HG03342 (cell line): ENCODE data around the gene OTX2.

Experiments
- ATAC-seq: cut with Tn5 transposase; IDR thresholded peaks from one replicate; pipeline ENCODE4 v1.9.1; 2021; ENCODE audit warnings: mild to moderate bottlenecking, moderate library complexity; ENCODE audit not compliant: unreplicated experiment

OTX2 gene

DNA sequence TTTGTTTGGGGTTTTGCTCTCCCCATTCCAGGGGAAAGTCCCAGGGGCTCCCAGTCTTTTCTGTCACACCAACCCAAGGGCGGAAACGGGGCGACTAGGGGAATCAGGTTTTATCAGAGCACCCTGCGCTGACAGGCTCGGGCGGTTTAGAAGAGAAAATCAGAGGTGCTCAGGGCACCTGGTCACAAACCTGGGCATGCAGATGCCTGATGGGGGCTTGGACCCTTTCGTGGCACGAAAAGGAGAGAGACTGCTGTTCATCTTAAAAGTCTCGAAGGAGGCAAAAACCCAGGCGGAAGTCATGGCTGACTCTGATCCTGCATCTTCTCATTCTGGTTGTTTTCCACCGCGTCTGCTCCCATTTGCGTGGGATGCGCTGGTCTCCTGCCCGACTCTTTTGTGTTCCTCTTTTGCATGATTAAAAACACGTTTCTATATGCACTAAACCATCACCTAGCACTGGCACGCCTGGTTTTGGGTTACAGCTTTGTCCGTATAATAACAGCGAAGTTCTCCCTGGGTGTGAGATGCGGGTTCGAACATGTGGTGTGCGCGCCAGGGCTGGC lies 13.2 kb downstream of the OTX2 start:
- ATAC-seq = no peak

DNA sequence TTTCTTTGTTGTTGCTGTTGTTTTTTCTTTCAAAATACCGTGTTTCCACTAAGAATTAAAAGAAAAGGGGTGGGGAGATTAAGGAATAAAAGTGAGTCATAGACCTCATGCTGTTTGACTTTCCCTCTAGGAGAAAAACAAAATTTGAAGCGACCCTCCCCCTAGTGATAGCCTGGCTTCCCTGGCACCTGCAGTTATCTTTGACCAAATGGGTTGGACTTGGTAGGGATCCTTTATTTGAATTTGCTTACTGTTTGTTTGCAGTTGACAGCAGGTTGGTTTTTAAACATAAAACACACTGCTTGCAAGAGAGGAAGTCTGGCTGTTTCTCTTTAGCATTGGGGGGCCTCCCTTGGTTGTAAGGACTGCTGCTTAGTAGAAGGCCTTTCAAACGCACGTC lies 14.0 kb downstream of the OTX2 start:
- ATAC-seq = no peak

DNA sequence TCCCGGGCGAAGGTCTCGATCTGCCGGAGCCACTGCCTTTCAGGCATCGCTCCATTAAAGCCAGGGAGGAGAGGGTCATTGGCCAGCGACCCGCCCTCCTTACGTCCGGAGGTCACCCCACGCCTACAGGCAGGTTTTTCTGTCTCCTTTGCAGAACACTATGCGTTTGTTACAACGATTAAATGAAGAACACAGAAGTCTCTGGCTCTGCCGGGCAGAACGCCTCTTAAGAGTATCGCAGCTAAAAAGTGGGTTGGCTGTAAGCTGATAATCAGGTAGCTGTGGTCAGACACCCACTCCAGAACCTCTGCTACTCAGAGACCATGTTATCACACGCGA lies 15.0 kb downstream of the OTX2 start:
- ATAC-seq = no peak

DNA sequence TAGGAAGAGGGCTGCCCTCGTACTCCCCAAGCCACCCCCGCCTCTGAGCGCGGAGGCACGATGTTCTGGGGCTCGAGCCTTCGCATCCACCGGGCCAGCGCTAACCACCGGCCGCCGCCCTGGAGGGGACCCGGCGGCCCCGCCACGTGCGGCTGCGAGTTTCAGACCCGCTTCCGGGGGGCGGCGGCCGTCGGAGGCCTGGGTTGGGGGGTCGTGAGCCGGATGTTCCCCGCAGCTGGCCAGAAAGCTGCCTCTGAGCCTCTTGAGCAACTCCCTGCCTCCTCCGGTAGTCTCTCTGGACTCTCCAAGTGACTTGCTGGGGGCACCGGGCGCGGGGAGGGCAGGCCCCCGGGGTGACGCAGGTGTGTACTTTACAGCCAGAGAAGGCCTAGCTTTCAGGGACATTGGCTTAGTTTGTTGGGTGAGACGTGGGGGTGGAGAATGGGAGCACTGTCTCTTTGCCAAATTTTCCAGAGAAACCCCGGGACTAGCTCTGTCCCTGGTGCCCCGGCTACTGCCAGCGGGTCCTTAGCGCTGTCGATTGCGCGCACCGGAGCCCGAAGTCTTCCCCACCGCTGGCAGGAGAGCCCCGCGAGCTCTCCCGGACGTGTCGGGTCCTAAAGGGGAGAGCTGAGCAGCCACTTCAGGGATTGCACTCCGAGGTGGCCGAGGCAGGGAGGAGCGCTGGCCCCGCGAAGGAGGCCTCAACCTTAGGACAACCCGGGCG lies 15.6 kb downstream of the OTX2 start:
- ATAC-seq = no peak

DNA sequence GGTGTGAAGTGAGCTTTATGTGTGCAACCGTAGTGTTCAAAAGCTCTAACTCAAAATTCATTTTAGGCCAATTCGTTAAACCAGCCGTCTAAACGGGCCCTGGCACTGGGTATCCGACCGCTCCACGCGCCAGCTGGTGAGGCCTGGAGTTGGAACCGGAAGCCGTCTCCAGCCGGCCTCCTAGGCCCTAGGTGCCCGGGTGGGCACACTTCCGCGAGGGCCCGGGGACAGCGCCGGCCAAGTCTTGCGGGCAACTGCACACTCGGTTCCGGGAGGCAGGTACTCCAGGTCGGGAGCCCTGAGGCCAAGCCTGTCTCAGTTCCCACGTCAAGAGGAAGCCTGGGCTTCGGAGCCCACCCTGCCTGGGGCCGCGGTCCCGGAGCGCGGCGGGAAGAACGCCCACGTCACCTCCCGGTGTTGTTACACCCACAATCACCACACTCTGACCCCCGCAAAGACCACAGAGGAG lies 16.2 kb downstream of the OTX2 start:
- no peak for ATAC-seq

DNA sequence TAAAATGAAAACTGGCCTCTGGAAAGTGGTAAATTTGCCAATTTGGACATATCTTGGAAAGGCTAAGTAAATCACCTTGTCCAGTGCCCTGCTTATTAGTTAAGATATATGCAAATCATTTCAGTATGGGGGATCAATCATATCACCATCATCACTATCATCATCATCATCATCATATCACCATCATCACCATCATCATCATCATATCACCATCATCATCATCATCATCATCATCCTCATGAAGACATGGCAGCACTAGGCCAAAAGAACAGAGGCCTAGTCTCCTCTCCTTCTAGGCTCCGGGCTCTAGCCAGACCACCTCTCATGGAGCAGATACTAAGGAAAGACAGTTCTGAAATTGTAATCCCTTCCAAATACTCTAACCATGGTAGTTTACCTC lies 20.3 kb downstream of the OTX2 start:
- ATAC-seq = no peak

DNA sequence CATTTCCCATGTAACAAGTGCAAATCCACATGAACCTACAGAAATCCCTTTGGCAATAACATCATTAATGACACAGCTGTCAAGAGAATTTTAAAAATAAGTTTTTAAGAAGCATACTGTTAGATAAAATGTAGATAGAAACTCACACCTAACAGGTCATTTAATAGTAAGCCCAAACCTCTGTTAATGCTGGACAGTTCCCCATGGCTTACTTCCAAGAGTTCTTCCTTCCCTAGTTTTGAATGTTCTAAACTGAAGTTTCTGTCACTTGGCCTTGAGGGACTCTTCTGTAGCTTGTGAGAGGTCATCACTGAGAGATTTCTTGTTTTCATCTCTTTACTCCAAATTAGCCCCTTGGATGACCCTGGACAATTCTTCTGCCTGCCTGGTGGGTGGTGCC lies 22.7 kb downstream of the OTX2 start:
- no peak for ATAC-seq

DNA sequence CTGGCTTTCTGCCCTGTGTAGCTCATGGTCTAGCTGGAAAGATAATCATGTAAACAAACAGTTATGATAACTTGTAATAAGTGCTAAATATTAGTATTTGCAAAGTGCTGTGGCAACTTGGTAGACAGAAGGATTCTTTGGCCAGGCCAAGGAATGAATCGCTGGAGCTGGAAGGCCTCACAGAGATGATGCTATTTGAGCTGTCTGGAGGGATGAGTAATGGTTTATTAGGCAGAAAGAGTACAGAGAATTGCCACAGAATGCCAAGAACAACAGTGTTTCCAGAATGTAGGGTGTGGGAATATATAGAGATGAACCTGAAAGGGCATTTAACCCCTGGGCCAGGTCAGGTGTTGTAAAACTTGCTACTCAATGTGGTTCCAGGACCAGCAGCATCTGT lies 27.6 kb downstream of the OTX2 start:
- ATAC-seq = no peak

DNA sequence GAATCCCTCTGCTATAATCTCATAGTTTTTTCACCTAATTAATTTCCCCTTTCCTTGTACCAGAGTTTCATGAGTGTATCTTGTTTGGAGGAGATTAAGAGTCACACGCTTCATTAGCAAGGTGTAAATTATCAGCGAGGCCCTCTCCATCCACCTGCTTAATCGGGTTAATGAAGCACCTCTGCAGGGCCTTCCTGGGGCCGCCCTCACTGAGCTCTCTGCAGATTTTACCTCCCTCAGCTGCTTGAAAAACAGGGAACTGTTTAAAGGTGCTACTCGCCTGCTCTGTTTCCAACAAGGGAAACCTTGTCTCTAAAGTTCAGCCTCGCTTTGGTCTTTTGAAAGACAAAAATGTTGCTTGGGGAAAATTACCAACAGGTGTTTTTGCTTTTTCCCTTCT lies 35.8 kb downstream of the OTX2 start:
- ATAC-seq = no peak

DNA sequence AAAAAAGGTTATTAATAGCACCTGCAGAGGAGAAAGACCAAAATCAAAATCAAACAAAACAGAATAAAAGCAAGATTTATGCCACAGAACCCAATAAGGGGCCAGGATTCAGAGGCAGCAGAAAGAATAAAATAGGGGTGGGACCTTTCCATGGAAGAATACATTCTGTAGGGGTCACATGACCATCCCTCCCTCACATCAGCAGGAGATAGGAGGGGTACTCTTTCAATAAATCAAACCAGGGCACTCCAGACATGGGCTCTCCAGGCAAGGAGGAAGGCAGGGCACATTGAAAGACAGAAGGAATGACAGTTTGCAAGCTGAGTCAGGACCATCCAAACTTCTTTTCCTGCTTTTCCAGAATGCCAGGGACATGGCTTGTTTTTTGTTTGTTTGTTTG lies 39.8 kb downstream of the OTX2 start:
- ATAC-seq = no peak

DNA sequence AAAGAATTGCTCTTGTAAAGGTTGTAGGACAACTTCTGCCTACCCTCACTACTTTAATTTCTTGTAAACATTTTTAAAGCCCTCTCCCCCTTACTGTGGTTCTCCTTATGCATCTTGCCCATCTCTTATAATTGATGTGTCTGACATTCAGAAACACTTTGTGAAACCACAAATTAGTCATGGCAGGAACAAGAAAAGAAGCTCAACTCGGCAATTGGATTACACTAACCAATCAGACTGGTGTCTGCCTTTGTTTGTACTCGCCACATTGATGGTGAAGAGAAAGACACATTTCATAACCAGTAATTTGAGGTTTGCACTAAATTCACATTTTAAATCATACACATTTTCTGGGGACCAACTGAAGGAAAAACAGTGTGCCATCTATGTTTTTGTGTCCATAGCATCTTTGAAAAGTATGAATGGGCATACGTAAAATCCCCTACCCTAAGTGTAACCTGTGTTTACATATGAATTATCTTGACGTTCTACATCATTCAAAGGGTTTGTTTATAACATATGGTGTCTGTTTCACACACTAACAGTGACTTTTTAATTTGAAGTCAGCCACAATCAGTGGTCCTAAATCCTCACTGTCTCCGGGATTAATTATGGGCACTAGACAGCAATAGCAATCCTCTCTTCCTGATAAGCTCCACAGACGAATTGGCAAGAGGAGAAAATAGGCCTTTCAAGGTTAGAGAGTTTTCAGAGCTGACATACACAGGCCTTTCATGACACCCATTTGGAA lies 49.9 kb downstream of the OTX2 start:
- no peak for ATAC-seq

DNA sequence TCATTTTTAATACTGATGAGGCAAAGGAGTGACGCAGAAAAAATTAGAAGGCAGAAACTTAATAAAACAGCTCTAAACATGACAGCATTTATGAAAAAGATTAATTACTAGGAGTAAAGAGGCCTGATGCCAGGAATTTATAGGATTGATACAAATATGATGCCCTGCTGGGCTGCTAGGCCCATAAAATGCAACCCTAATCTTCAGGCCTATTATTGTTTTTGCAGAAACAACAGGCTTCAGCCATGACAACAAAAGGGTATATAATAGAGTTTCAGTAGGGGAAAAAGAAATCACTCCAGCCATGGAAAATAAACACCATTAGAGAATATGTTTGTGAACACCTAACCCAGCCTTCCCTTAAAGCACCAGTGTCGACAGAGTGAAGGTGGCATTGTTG lies 50.6 kb downstream of the OTX2 start:
- no peak for ATAC-seq

DNA sequence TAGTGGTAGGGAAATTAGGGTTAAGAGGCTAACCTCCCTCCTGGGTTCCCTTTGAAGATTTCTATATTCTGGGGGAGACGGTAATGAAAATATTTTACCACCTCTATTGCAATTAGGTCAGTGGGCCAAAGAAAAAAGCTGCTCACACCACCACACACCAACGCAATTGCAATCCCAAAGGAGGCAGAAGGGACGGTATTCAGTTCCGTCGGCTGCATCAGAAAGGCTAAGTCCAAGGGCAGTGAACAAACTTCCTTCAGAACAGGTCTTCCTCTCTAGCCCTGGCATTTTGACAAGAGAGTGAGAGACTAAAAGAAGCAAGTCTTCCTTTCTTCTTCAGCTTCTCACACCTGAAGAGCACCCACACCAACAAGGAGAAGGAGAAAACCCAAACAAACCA lies 51.2 kb downstream of the OTX2 start:
- ATAC-seq = no peak

DNA sequence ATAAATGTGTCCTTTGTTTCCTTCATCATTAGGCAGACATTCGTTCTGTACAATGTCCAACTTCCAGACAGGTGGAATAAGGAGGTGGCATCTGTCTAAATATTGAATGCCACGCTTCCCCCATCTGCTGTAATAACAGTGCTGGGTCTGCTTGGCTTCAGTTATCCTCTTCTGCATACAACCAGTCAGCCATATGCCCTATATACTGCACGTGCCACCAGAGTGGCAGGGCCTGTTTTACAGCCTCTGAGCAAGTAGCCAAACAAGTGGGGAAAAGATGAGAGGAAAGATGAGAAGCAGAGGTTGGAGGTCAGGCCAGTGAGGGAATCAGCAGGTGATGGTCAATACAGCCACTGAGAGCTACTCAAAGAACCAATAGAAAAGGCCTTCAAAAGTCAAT lies 55.4 kb downstream of the OTX2 start:
- no peak for ATAC-seq

DNA sequence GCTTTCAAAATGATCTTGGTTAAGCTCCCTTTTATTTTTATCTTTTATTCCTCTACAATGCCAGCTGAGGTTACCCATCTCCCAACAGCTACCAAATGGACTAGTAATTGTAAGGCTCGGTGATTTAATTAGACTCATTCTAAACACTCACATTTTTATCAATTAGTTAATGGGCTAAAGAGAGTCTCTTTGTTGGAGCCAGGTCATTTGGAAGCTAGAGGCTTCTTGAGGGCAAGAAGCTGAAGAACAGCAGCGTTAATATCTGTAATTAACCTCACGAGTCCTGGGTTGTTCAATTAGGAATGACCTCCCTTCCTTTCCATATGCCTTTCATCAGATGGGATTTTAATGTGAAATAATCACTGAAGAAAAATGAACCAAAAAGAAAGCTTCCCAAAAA lies 56.9 kb downstream of the OTX2 start:
- ATAC-seq = no peak

DNA sequence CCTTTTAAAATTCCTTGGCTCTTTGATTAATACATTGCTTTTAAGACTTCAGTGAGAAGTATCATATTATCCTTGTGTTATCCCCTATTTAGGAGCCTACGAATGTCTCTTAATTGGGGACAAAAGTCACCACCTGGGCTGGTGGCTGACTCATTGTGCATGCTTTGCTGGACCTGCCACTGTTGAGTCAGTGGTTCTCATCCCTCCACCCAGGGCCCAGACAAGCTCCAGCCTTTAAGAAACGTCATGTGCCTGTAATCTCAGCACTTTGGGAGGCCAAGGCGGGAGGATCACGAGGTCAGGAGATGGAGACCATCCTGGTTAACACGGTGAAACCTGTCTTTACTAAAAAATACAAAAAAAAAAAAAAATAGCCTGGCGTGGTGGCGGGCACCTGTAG lies 57.9 kb downstream of the OTX2 start:
- ATAC-seq = no peak

DNA sequence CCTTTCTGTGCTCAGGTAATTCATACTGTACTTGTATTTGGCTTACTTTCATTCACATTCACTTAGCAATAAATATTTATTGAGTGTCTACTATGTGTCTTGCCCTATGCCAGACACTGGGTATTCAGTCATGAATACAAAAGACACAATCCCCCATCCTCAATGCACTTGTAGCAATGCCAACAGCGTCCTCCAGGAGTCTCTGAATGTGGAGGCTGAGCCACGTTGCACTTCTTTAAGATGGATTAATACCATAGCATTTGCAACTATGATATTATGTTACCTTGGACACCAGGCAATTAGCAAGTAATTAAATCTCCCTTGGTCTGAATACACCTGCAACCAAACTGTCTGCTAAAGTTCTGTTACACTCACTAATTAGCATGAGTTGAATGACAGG lies 58.8 kb downstream of the OTX2 start:
- ATAC-seq = no peak
